GM12864 (cell line): ENCODE measurements around the gene SLC45A3.

Source experiments
- DNase-seq: peaks from one replicate; pipeline ENCODE4 v3.0.0-alpha.2; 2011; ENCODE audit warnings: low read depth
- H3K4me3 ChIP-seq: 2 replicates; pipeline ENCODE4 v1.5.1; 2011; ENCODE audit warnings: mild to moderate bottlenecking, low read depth, low read length, control low read depth
- CTCF ChIP-seq: IDR thresholded peaks from 2 replicates; pipeline ENCODE4 v1.5.1; 2011; ENCODE audit warnings: low read depth, mild to moderate bottlenecking, moderate library complexity, low read length, control low read depth, inconsistent platforms; ENCODE audit errors: missing control alignments

The SLC45A3 gene

DNA sequence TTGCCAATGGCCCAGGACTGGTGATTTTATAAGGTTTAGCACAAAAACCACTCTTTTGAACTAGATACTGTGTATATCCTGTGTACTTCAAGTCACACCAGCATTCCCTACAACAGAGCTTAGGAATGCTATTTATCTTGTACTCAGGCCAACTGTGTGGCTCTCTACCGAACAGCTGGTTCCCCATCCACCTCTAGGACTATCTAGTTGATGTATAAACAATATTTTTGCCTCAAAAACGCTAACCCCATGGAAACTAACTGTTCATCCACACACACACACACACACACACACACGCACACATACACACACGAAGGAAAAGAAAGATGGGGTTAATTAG is 28.7 kb upstream of the SLC45A3 start:
- H3K4me3 ChIP-seq: no peak overlapping the region
- no peak for TF ChIP-seq CTCF
- no peak for DNase-seq

- no peak overlapping the region for H3K4me3 ChIP-seq
- no peak for TF ChIP-seq CTCF
- DNase-seq: no peak
Observed at GRCh38 chr1:205706601-205707502, 26.5 kb upstream of the SLC45A3 start.

DNA sequence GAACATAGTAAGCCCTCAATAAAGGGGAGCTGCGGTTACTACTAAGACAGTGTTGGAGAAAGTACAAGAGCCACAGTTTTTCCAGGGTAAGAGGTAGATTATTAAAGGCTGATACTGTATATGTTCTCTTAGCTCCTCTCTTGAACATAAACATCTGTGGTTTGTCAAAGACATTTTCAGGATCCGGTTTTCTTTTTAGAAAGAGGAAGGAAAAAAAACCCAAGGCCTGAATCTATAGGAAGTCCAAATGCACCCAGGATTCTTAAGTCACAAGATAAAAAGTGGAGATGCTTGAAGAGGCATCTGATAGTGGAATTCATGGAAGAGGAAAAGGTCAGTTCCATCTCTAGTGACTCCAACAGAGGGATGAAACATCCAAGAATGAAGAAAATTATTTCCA is 24.6 kb upstream of the SLC45A3 start:
- no peak for DNase-seq
- no peak overlapping the region for H3K4me3 ChIP-seq
- TF ChIP-seq CTCF: no peak

DNA sequence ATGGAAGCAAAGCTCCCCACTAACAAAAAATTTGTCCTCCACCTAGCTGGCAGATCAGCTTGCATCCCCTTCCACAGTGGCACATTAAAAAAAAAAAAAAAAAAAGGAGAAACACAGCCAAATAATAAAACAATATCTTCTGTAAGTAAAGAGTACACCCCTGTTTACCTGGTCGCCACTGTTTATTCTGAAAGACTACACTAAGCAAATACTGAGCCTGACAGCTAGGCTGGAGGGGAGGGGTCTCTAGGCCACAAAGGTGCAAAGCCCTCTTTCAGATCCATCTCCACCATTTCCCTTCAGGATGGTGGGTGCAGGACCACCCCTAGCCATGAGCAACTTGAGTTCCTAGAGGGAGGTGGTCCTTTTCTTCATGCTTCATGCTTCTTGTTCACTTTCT is 22.8 kb upstream of the SLC45A3 start:
- TF ChIP-seq CTCF: no peak
- DNase-seq: no peak
- H3K4me3 ChIP-seq: no peak overlapping the region

DNA sequence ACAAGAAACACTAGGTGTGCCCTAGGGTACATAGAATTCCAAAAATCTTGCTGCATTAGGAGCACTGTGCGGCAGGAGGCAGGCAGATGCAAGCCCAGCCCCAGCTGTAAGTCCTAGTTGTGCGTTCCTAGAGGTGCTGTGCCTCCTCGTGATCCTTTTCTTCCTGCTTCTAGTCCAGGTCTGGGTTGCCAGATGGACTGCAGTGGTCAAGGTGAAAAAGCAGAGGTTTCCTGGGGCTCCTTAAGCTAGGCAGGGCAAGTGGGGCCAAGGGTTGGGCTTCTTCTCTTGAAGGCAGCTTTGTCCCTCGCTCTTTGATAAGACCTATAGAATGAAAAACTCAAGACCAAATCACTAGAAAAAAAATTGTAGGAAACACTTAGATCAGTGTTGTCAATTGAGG is 21.6 kb upstream of the SLC45A3 start:
- DNase-seq: no peak
- H3K4me3 ChIP-seq: no peak overlapping the region
- TF ChIP-seq CTCF: no peak

GRCh38 chr1:205701420-205701819 is 21.1 kb upstream of the SLC45A3 start:
- DNase-seq: no peak
- H3K4me3 ChIP-seq: no peak overlapping the region
- no peak for TF ChIP-seq CTCF

GRCh38 chr1:205700865-205701401 is 20.6 kb upstream of the SLC45A3 start:
- H3K4me3 ChIP-seq: no peak overlapping the region
- TF ChIP-seq CTCF: no peak
- no peak for DNase-seq
